ENCODE measurements around the gene SYNRG. TPM values are rescaled to one million over a fixed set of nuclear protein-coding genes. Genes with fewer than 3 reads are reported as not detected.

The SYNRG gene
- total and polyA plus RNA-seq, 2 donors (not counting 3 experiments of a cell fraction or from before 2014, with no cell fraction given) = 15.3 to 42.2 TPM

DNA sequence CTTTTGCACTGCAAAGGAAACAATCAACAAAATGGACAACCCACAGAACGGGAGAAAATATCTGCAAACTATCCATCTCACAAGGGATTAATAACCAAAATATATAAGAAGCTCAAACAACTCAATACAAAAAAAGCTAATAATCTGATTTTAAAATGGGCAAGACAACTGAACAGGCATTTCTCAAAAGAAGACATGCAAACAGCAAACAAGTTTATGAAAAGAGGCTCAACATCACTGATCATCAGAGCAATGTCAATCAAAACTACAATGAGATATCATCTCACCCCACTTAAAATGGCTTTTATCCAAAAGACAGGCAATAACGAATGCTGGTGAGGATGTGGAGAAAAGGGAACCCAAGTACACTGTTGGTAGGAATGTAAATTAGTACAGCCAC is 34.8 kb downstream of the SYNRG start:
- POLR2A ChIA-PET = no interaction called here
- Histone ChIP-seq H3K27me3 (ENCODE audit: control insufficient read depth in 2 of 2, insufficient read depth in 2 of 2, low read length in 2 of 2) (no peaks in the 10 kb centered on the region), H3K4me2 (ENCODE audit: insufficient read depth, low read length) (no peak overlapping the region), H2AFZ (ENCODE audit: low read depth, low read length) (no peak overlapping the region), H3K4me3 (replicated peaks in 1 of 3; ENCODE audit: insufficient read depth in 1 of 3, low read depth in 1 of 3, low read length in 3 of 3) (no peak overlapping the region), H3K9ac (replicated peaks; ENCODE audit: extremely low read depth, insufficient read depth, low read length) (no peak overlapping the region), H3K27ac (ENCODE audit: insufficient read depth, low read depth, low read length) (no peak overlapping the region), H3K36me3 (ENCODE audit: control insufficient read depth in 2 of 2, extremely low read depth in 1 of 2, insufficient read depth in 2 of 2, low read length in 2 of 2) (peaks cover 7 to 20% of the 10 kb centered on the region in 2 experiments), H3K9me1 (replicated peaks; ENCODE audit: control insufficient read depth, extremely low read depth, insufficient read depth, low read length) (no peaks in the 10 kb centered on the region), H3K79me2 (ENCODE audit: control insufficient read depth, insufficient read depth, low read length) (no peaks in the 10 kb centered on the region), H3K9me3 (replicated peaks; ENCODE audit: control insufficient read depth, insufficient read depth, low read length) (no peaks in the 10 kb centered on the region), H4K20me1 (replicated peaks; ENCODE audit: control insufficient read depth, extremely low read depth, insufficient read depth, low read length) (no peaks in the 10 kb centered on the region), H3K4me1 (ENCODE audit: control insufficient read depth, extremely low read depth, insufficient read depth, low read length) (no peaks in the 10 kb centered on the region)
- CTCF ChIA-PET = no interaction called here
- TF ChIP-seq FOS (IDR thresholded peaks at IDR 0.05; ENCODE audit: borderline replicate concordance, insufficient read depth, low read length) (no peak), POLR2AphosphoS5 (IDR thresholded peaks at IDR 0.05; ENCODE audit: insufficient read depth, low read depth, low read length) (no peak), JUN (IDR thresholded peaks at IDR 0.05; ENCODE audit: borderline replicate concordance, insufficient read depth, insufficient read length, low read depth) (no peak), MAX (IDR thresholded peaks at IDR 0.05; ENCODE audit: insufficient read depth, insufficient read length) (no peak), GATA2 (IDR thresholded peaks at IDR 0.05; ENCODE audit: insufficient read depth, insufficient read length, low read depth, low read length) (no peak), POLR2A (IDR thresholded peaks at IDR 0.05; ENCODE audit: low read depth, low read length) (no peak), MYC (IDR thresholded peaks at IDR 0.05; ENCODE audit: low read depth, low read length) (no peak), EZH2 (IDR thresholded peaks at IDR 0.05; ENCODE audit: borderline replicate concordance, low read depth, low read length, severe bottlenecking) (no peak)
- TF ChIP-seq, protein P1, sequence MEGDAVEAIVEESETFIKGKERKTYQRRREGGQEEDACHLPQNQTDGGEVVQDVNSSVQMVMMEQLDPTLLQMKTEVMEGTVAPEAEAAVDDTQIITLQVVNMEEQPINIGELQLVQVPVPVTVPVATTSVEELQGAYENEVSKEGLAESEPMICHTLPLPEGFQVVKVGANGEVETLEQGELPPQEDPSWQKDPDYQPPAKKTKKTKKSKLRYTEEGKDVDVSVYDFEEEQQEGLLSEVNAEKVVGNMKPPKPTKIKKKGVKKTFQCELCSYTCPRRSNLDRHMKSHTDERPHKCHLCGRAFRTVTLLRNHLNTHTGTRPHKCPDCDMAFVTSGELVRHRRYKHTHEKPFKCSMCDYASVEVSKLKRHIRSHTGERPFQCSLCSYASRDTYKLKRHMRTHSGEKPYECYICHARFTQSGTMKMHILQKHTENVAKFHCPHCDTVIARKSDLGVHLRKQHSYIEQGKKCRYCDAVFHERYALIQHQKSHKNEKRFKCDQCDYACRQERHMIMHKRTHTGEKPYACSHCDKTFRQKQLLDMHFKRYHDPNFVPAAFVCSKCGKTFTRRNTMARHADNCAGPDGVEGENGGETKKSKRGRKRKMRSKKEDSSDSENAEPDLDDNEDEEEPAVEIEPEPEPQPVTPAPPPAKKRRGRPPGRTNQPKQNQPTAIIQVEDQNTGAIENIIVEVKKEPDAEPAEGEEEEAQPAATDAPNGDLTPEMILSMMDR (IDR thresholded peaks at IDR 0.05; ENCODE audit: extremely low read depth in 1 of 2, insufficient read depth in 1 of 2, low read depth in 1 of 2, low read length in 2 of 2) = no peak
- BruUV-seq (replicated peaks) = no TSS peak
- FAIRE-seq = no peak
- DNase-seq (ENCODE audit: low read depth, low spot score) = no peak
- dilution Hi-C loops (cut with MboI; ENCODE audit: extremely low pct_ligation_motif_present, low sequenced_read_pairs) (no loop called here), intact Hi-C loops (cut with micrococcal nuclease) (no loop called here)

Measured in endothelial cell of umbilical vein (primary cell).